Measurements from ENCODE around the gene CDH6. TPM values are rescaled to one million over a fixed set of nuclear protein-coding genes. Genes with fewer than 3 reads are reported as not detected.

Gene CDH6
- total RNA-seq, 1 donor from 2014 or later = 178 TPM

GRCh38 chr5:31372124-31372523 lies 178.6 kb downstream of the CDH6 start:
- TF ChIP-seq CTCF (IDR thresholded peaks at IDR 0.05; ENCODE audit: partially characterized antibody, unreplicated experiment) = no peak
- no peaks in the 10 kb centered on the region for H3K9me3 Mint-ChIP-seq (ENCODE audit: unreplicated experiment)
- H3K36me3 Mint-ChIP-seq (ENCODE audit: unreplicated experiment) = no peaks in the 10 kb centered on the region
- H3K4me1 Mint-ChIP-seq (ENCODE audit: low read depth, unreplicated experiment) = no peaks in the 10 kb centered on the region
- no peak overlapping the region for H3K4me3 Mint-ChIP-seq (ENCODE audit: unreplicated experiment)
- no peak for DNase-seq
- H3K27me3 Mint-ChIP-seq (ENCODE audit: unreplicated experiment) = no peaks in the 10 kb centered on the region
- H3K27ac Mint-ChIP-seq (ENCODE audit: unreplicated experiment) = no peak overlapping the region

GRCh38 chr5:31375999-31376720 lies 182.7 kb downstream of the CDH6 start:
- Mint-ChIP-seq H3K4me1 (ENCODE audit: low read depth, unreplicated experiment) (no peaks in the 10 kb centered on the region), H3K36me3 (ENCODE audit: unreplicated experiment) (no peaks in the 10 kb centered on the region), H3K27ac (ENCODE audit: unreplicated experiment) (no peak overlapping the region), H3K9me3 (ENCODE audit: unreplicated experiment) (peaks cover 2% of the 10 kb centered on the region), H3K27me3 (ENCODE audit: unreplicated experiment) (peaks cover 2% of the 10 kb centered on the region), H3K4me3 (ENCODE audit: unreplicated experiment) (no peak overlapping the region)
- no peak for TF ChIP-seq CTCF (IDR thresholded peaks at IDR 0.05; ENCODE audit: partially characterized antibody, unreplicated experiment)
- DNase-seq = no peak

- Mint-ChIP-seq H3K27ac (ENCODE audit: unreplicated experiment) (no peak overlapping the region), H3K36me3 (ENCODE audit: unreplicated experiment) (no peaks in the 10 kb centered on the region), H3K27me3 (ENCODE audit: unreplicated experiment) (peaks cover 2% of the 10 kb centered on the region), H3K9me3 (ENCODE audit: unreplicated experiment) (peaks cover 2% of the 10 kb centered on the region), H3K4me3 (ENCODE audit: unreplicated experiment) (no peak overlapping the region), H3K4me1 (ENCODE audit: low read depth, unreplicated experiment) (no peaks in the 10 kb centered on the region)
- no peak for DNase-seq
- TF ChIP-seq CTCF (IDR thresholded peaks at IDR 0.05; ENCODE audit: partially characterized antibody, unreplicated experiment) = no peak
Measured at GRCh38 chr5:31377274-31377946, 183.9 kb downstream of the CDH6 start.

GRCh38 chr5:31378136-31378535 lies 184.7 kb downstream of the CDH6 start:
- no peaks in the 10 kb centered on the region for H3K36me3 Mint-ChIP-seq (ENCODE audit: unreplicated experiment)
- H3K4me3 Mint-ChIP-seq (ENCODE audit: unreplicated experiment) = no peak overlapping the region
- H3K4me1 Mint-ChIP-seq (ENCODE audit: low read depth, unreplicated experiment) = no peaks in the 10 kb centered on the region
- DNase-seq = no peak
- peaks cover 2% of the 10 kb centered on the region for H3K9me3 Mint-ChIP-seq (ENCODE audit: unreplicated experiment)
- H3K27me3 Mint-ChIP-seq (ENCODE audit: unreplicated experiment) = peaks cover 2% of the 10 kb centered on the region
- no peak overlapping the region for H3K27ac Mint-ChIP-seq (ENCODE audit: unreplicated experiment)
- no peak for TF ChIP-seq CTCF (IDR thresholded peaks at IDR 0.05; ENCODE audit: partially characterized antibody, unreplicated experiment)
